Esophagus squamous epithelium (tissue), 4 donors: ENCODE results near the gene CPXM1.

Experiments used
- CTCF ChIP-seq, 6 experiments: fragments of 450-650 bp in 4 of 6; fragments of 200-600 bp in 2 of 6; sonication (generic) in 2 of 6; IDR thresholded peaks; one replicate each; pipeline ENCODE4 v1.5.1; 2016 to 2019; ENCODE audit warnings: antibody characterized with exemption in 6 of 6, mild to moderate bottlenecking in 4 of 6, moderate library complexity in 4 of 6
- POLR2A ChIP-seq, 4 donors: fragments of 450-650 bp; IDR thresholded peaks; one replicate each; pipeline ENCODE4 v1.6.1; 2017; ENCODE audit warnings: antibody characterized with exemption in 4 of 4, mild to moderate bottlenecking in 4 of 4, moderate library complexity in 3 of 4

GRCh38 chr20:2833761-2834160, 33.3 kb upstream of the CPXM1 start:
- no peak for TF ChIP-seq CTCF (IDR thresholded peaks at IDR 0.05)
- TF ChIP-seq POLR2A (IDR thresholded peaks at IDR 0.05): no peak
